Omental fat pad (tissue), 4 donors: Measurements from ENCODE around the gene ZNF560. TPM values are rescaled to one million over a fixed set of nuclear protein-coding genes. Genes with fewer than 3 reads are reported as not detected.
"Not testable (repeated sequence)": the region's sequence is repeated elsewhere in the genome, so short reads cannot be mapped to it uniquely, and the experiment has no call there.

Experiments used
- ATAC-seq: fragments of 150-250 bp; one replicate; pipeline ENCODE4 v1.9.1; 2016; ENCODE audit warnings: mild to moderate bottlenecking, moderate library complexity; ENCODE audit not compliant: low FRiP score
- DNase-seq: peaks from one replicate; pipeline ENCODE4 v3.0.0-alpha.2; 2019; ENCODE audit warnings: low spot score
- CTCF ChIP-seq, 3 donors: fragments of 450-650 bp; IDR thresholded peaks; one replicate each; pipeline ENCODE4 v1.5.1; 2016 to 2017; ENCODE audit warnings: antibody characterized with exemption in 3 of 3, mild to moderate bottlenecking in 3 of 3, moderate library complexity in 2 of 3
- total RNA-seq, 4 donors: library from RNA; depleted of rRNA; stranded (reverse); fragments of >200 nt; gene quantifications; one replicate each; pipeline ENCODE4 v1.1.0, GENCODE V29; 2016

ZNF560 gene
- total RNA-seq: under 1 TPM in 1 of 4 donors, not detected in 3; 0.79 TPM

- no peak for DNase-seq
- TF ChIP-seq CTCF (IDR thresholded peaks at IDR 0.05): no peak
- ATAC-seq: no peak
Measured at GRCh38 chr19:9498183-9498902, at the start of gene ZNF560. ZNF560 (minus strand) TSS chr19:9498616; CDS start chr19:9475313, 23,303 bp downstream.

DNA sequence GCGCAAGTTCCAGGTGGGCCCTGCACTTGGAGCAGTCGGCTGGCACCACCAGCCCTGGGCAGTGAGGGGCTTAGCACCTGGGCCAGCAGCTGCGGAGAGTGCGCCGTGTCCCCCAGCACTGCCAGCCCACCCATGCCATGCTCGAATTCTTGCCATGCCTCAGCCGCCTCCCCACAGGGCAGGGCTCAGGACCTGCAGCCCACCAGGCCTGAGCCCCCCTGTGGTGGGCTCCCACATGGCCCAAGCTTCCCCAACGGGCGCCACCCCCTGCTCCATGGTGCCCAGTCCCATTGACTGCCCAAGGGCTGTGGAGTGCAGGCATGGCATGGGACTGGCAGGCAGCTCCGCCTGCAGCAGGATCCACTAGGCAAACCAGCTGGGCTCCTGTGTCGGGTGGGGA lies 49.5 kb upstream of the ZNF560 start:
- no peak for TF ChIP-seq CTCF (IDR thresholded peaks at IDR 0.05)
- no peak for DNase-seq
- no peak for ATAC-seq

- ATAC-seq, DNase-seq: not testable (repeated sequence)
Measured at GRCh38 chr19:9541281-9541680, 42.9 kb upstream of the ZNF560 start.

DNA sequence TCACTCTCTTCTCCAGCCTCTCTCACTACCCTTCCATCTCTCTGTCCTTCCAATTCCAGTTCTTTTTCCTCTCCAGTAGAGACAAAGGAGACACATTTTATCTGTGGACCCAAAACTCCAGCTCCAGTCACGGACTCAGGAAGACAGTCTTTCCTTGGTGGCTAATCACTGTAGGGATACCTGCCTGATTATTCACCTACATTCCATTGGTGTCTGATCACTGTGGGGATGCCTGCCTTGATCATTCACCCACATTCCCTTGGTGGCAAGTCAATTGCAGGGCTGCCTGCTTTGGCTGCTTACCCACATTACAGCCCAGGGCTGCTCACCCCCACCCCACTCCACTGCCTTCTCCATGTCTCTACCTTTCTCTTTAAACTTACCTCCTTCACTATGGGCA lies 41.5 kb upstream of the ZNF560 start:
- ATAC-seq, DNase-seq: not testable (repeated sequence)

- DNase-seq: not testable (repeated sequence)
Measured at GRCh38 chr19:9539201-9539600, 40.8 kb upstream of the ZNF560 start.

GRCh38 chr19:9538183-9539058 lies 40.0 kb upstream of the ZNF560 start, which contains the start of gene ZNF426:
ZNF426 (minus strand) TSS chr19:9538645; CDS start chr19:9536232, 2,413 bp downstream.
- TF ChIP-seq CTCF (IDR thresholded peaks at IDR 0.05): no peak
- ATAC-seq (peak; percentile 89), DNase-seq (peak; percentile 52)

More at GRCh38 chr19:9539201-9539600, 40.8 kb upstream of the ZNF560 start:
- ATAC-seq: not testable (repeated sequence)

DNA sequence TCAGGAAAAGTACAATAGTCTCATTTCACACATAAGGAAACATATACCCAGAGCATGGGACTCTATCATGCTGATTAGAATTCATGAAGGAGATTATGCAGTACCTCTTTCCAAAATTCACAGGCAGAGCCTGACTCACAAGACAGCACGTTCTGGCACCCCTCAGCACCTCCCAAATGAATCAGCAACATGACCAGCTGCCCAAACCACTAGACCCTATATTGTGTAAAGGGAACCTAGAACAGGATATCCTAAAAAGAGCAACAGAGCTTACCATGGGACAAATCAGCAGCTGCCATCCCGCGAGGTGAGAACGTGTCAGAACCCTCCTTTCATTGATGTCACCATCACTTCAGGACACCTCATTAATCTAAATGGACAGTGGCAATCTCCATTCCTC lies 37.5 kb upstream of the ZNF560 start:
- TF ChIP-seq CTCF (IDR thresholded peaks at IDR 0.05): no peak
- ATAC-seq (no peak), DNase-seq (no peak)

- ATAC-seq: no peak
- no peak for DNase-seq
- TF ChIP-seq CTCF (IDR thresholded peaks at IDR 0.05): no peak
Measured at GRCh38 chr19:9531933-9532332, 33.5 kb upstream of the ZNF560 start.
